SK-N-SH treated with all-trans-retinoic acid at 6 μM for 48 hours (cell line): ENCODE results near the gene MIOX.

ENCODE experiments used
- ATAC-seq: fragments of 200-7000 bp; cut with Tn5 transposase; 3 replicates; pipeline ENCODE4 v1.9.1; 2020; ENCODE audit warnings: mild to moderate bottlenecking, moderate library complexity
- ARNTL ChIP-seq: fragments of 450-650 bp; formaldehyde crosslinking; IDR thresholded peaks from 2 replicates; pipeline ENCODE4 v1.5.0; 2020; ENCODE audit warnings: low read depth, mild to moderate bottlenecking, moderate library complexity, borderline replicate concordance
- BACH2 ChIP-seq: fragments of 250-450 bp; sonication (Bioruptor Pico); IDR thresholded peaks from 2 replicates; pipeline ENCODE4 v1.9.0; 2021; ENCODE audit warnings: mild to moderate bottlenecking, borderline replicate concordance
- CSDC2 ChIP-seq: fragments of 250-450 bp; sonication (Bioruptor Pico); IDR thresholded peaks from 2 replicates; pipeline ENCODE4 v1.5.0; 2020; ENCODE audit warnings: mild to moderate bottlenecking, moderate library complexity
- CSRNP3 ChIP-seq: fragments of 250-450 bp; sonication (Bioruptor Pico); IDR thresholded peaks from 2 replicates; pipeline ENCODE4 v1.5.1; 2021; ENCODE audit warnings: mild to moderate bottlenecking, moderate library complexity
- ESRRG ChIP-seq: fragments of 250-450 bp; sonication (Bioruptor Pico); IDR thresholded peaks from 2 replicates; pipeline ENCODE4 v1.6.1; 2021; ENCODE audit warnings: mild to moderate bottlenecking
- GLIS3 ChIP-seq: fragments of 250-450 bp; sonication (Bioruptor Pico); IDR thresholded peaks from 2 replicates; pipeline ENCODE4 v1.5.0; 2020; ENCODE audit warnings: mild to moderate bottlenecking, moderate library complexity
- ISL1 ChIP-seq: fragments of 250-450 bp; sonication (Bioruptor Pico); IDR thresholded peaks from 2 replicates; pipeline ENCODE4 v2.1.2; 2022; ENCODE audit warnings: mild to moderate bottlenecking, moderate library complexity
- OSR1 ChIP-seq: fragments of 250-450 bp; sonication (Bioruptor Pico); IDR thresholded peaks from 2 replicates; pipeline ENCODE4 v1.8.0; 2022; ENCODE audit warnings: moderate library complexity, mild to moderate bottlenecking, inconsistent platforms
- PPARA ChIP-seq: fragments of 250-450 bp; sonication (Bioruptor Pico); IDR thresholded peaks from 2 replicates; pipeline ENCODE4 v1.5.0; 2020; ENCODE audit warnings: mild to moderate bottlenecking, borderline replicate concordance
- RARB ChIP-seq: fragments of 250-450 bp; sonication (Bioruptor Pico); IDR thresholded peaks from 2 replicates; pipeline ENCODE4 v1.8.0; 2021; ENCODE audit warnings: mild to moderate bottlenecking, moderate library complexity
- TCF4 ChIP-seq: fragments of 250-450 bp; sonication (Bioruptor Pico); IDR thresholded peaks from 2 replicates; pipeline ENCODE4 v1.8.0; 2021; ENCODE audit warnings: mild to moderate bottlenecking, moderate library complexity, borderline replicate concordance
- TOX ChIP-seq: fragments of 250-450 bp; sonication (Bioruptor Pico); IDR thresholded peaks from 2 replicates; pipeline ENCODE4 v1.8.0; 2021; ENCODE audit warnings: mild to moderate bottlenecking, moderate library complexity, borderline replicate concordance
- ZC3H10 ChIP-seq: fragments of 250-450 bp; sonication (Bioruptor Pico); IDR thresholded peaks from 2 replicates; pipeline ENCODE4 v1.5.1; 2021; ENCODE audit warnings: mild to moderate bottlenecking, moderate library complexity
- ZFP3 ChIP-seq: fragments of 250-450 bp; sonication (Bioruptor Pico); IDR thresholded peaks from 2 replicates; pipeline ENCODE4 v1.5.0; 2020; ENCODE audit warnings: mild to moderate bottlenecking, moderate library complexity
- ZNF565 ChIP-seq: fragments of 450-650 bp; formaldehyde crosslinking; conservative IDR thresholded peaks from 2 replicates; pipeline ENCODE4 v1.5.0; 2020; ENCODE audit warnings: low read depth, mild to moderate bottlenecking, moderate library complexity
- ZNF70 ChIP-seq: fragments of 450-650 bp; formaldehyde crosslinking; IDR thresholded peaks from 2 replicates; pipeline ENCODE4 v1.5.0; 2020; ENCODE audit warnings: mild to moderate bottlenecking, moderate library complexity
- ZNF8 ChIP-seq: fragments of 450-650 bp; formaldehyde crosslinking; IDR thresholded peaks from 2 replicates; pipeline ENCODE4 v1.5.0; 2020; ENCODE audit warnings: mild to moderate bottlenecking, moderate library complexity
- TF ChIP-seq, protein P1 (sequence below): fragments of 250-450 bp; sonication (Bioruptor Pico); IDR thresholded peaks from 2 replicates; pipeline ENCODE4 v1.5.0; 2020; ENCODE audit warnings: mild to moderate bottlenecking, moderate library complexity
- TF ChIP-seq, protein P2 (sequence below): fragments of 250-450 bp; sonication (Bioruptor Pico); IDR thresholded peaks from 2 replicates; pipeline ENCODE4 v1.5.1; 2020; ENCODE audit warnings: low read depth, mild to moderate bottlenecking, moderate library complexity
- TF ChIP-seq, protein P3 (sequence below): fragments of 250-450 bp; sonication (Bioruptor Pico); IDR thresholded peaks from 2 replicates; pipeline ENCODE4 v1.8.0; 2021; ENCODE audit warnings: low read depth, mild to moderate bottlenecking, moderate library complexity, borderline replicate concordance

MIOX gene

DNA sequence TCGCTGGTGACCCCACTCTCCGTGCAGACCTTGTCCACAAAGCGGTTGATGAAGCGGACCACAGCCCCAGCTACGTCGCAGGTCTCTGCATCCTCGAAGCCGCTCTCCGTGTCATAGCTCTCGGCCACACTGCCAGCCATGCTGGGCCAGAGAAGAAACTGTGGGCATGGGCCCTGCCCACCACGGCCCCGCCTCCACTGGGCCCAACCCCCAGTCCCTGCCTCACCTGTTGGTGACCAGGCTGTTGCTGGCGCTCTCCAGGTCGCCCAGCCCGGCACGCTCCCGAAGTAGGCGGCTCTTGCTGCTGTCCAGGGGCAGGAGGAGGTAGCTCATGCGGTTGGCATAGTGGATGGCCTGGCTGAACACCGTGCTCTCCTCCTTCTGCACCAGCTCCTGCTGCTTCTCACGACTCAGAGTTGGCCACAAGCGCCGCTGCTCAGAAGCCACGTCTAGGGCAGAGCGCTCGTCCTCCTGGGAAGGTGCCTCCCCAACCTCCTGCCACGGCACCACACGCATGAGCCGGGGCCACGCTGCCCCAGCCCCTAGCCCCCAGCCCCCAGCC, 24.6 kb upstream of the MIOX start:
- no peak for ATAC-seq
- TF ChIP-seq RARB (CRISPR knock-in tag) (no peak), GLIS3 (no peak), TOX (CRISPR knock-in tag) (no peak), ARNTL (CRISPR knock-in tag) (no peak), CSRNP3 (CRISPR knock-in tag) (no peak), CSDC2 (CRISPR knock-in tag) (no peak), ISL1 (no peak), OSR1 (no peak), ZC3H10 (CRISPR knock-in tag) (no peak), ZFP3 (CRISPR knock-in tag) (no peak), PPARA (CRISPR knock-in tag) (no peak), BACH2 (CRISPR knock-in tag) (no peak), ZNF565 (CRISPR knock-in tag) (no peak)
- TF ChIP-seq, protein P1, sequence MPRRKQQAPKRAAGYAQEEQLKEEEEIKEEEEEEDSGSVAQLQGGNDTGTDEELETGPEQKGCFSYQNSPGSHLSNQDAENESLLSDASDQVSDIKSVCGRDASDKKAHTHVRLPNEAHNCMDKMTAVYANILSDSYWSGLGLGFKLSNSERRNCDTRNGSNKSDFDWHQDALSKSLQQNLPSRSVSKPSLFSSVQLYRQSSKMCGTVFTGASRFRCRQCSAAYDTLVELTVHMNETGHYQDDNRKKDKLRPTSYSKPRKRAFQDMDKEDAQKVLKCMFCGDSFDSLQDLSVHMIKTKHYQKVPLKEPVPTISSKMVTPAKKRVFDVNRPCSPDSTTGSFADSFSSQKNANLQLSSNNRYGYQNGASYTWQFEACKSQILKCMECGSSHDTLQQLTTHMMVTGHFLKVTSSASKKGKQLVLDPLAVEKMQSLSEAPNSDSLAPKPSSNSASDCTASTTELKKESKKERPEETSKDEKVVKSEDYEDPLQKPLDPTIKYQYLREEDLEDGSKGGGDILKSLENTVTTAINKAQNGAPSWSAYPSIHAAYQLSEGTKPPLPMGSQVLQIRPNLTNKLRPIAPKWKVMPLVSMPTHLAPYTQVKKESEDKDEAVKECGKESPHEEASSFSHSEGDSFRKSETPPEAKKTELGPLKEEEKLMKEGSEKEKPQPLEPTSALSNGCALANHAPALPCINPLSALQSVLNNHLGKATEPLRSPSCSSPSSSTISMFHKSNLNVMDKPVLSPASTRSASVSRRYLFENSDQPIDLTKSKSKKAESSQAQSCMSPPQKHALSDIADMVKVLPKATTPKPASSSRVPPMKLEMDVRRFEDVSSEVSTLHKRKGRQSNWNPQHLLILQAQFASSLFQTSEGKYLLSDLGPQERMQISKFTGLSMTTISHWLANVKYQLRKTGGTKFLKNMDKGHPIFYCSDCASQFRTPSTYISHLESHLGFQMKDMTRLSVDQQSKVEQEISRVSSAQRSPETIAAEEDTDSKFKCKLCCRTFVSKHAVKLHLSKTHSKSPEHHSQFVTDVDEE (CRISPR knock-in tag) = no peak
- TF ChIP-seq, protein P2, sequence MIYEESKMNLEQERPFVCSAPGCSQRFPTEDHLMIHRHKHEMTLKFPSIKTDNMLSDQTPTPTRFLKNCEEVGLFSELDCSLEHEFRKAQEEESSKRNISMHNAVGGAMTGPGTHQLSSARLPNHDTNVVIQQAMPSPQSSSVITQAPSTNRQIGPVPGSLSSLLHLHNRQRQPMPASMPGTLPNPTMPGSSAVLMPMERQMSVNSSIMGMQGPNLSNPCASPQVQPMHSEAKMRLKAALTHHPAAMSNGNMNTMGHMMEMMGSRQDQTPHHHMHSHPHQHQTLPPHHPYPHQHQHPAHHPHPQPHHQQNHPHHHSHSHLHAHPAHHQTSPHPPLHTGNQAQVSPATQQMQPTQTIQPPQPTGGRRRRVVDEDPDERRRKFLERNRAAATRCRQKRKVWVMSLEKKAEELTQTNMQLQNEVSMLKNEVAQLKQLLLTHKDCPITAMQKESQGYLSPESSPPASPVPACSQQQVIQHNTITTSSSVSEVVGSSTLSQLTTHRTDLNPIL = no peak

- ATAC-seq = no peak
- TF ChIP-seq ARNTL (CRISPR knock-in tag) (no peak), BACH2 (CRISPR knock-in tag) (no peak), RARB (CRISPR knock-in tag) (no peak), TCF4 (CRISPR knock-in tag) (no peak), ZNF70 (CRISPR knock-in tag) (no peak), ZFP3 (CRISPR knock-in tag) (no peak)
- TF ChIP-seq, protein P3, sequence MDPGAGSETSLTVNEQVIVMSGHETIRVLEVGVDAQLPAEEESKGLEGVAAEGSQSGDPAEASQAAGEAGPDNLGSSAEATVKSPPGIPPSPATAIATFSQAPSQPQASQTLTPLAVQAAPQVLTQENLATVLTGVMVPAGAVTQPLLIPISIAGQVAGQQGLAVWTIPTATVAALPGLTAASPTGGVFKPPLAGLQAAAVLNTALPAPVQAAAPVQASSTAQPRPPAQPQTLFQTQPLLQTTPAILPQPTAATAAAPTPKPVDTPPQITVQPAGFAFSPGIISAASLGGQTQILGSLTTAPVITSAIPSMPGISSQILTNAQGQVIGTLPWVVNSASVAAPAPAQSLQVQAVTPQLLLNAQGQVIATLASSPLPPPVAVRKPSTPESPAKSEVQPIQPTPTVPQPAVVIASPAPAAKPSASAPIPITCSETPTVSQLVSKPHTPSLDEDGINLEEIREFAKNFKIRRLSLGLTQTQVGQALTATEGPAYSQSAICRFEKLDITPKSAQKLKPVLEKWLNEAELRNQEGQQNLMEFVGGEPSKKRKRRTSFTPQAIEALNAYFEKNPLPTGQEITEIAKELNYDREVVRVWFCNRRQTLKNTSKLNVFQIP = no peak
- TF ChIP-seq, all 23 proteins: peak for 0
These were observed 23.3 kb upstream of the MIOX start for GRCh38 chr22:50463188-50463900.

- ATAC-seq = no peak
- TF ChIP-seq TOX (CRISPR knock-in tag) = no peak
- no peak for TF ChIP-seq ZNF70 (CRISPR knock-in tag)
- TF ChIP-seq GLIS3 = no peak
- TF ChIP-seq ZNF8 (CRISPR knock-in tag) = no peak
- no peak for TF ChIP-seq ESRRG (CRISPR knock-in tag)
- no peak for TF ChIP-seq ZFP3 (CRISPR knock-in tag)
- TF ChIP-seq ISL1 = no peak
- TF ChIP-seq, protein P2 = no peak
- TF ChIP-seq CSDC2 (CRISPR knock-in tag) = no peak
- TF ChIP-seq RARB (CRISPR knock-in tag) = no peak
- TF ChIP-seq OSR1 = no peak
- TF ChIP-seq ZNF565 (CRISPR knock-in tag) = no peak
- no peak for TF ChIP-seq TCF4 (CRISPR knock-in tag)
- TF ChIP-seq, protein P1 (CRISPR knock-in tag) = no peak
- TF ChIP-seq ZC3H10 (CRISPR knock-in tag) = no peak
- no peak for TF ChIP-seq ARNTL (CRISPR knock-in tag)
- no peak for TF ChIP-seq CSRNP3 (CRISPR knock-in tag)
These were observed 22.2 kb upstream of the MIOX start for GRCh38 chr22:50464451-50464850.
